Activated CD8-positive, alpha-beta memory T cell treated with anti-CD3 and anti-CD28 coated beads, Interleukin-2, amount 50 U/mL, for 1 hour (primary cell): ENCODE data around the gene ADAM23.

ENCODE experiments used
- DNase-seq: peaks from one replicate; pipeline ENCODE4 v3.0.0-alpha.2; 2020; ENCODE audit errors: extremely low read depth

ADAM23 gene

DNA sequence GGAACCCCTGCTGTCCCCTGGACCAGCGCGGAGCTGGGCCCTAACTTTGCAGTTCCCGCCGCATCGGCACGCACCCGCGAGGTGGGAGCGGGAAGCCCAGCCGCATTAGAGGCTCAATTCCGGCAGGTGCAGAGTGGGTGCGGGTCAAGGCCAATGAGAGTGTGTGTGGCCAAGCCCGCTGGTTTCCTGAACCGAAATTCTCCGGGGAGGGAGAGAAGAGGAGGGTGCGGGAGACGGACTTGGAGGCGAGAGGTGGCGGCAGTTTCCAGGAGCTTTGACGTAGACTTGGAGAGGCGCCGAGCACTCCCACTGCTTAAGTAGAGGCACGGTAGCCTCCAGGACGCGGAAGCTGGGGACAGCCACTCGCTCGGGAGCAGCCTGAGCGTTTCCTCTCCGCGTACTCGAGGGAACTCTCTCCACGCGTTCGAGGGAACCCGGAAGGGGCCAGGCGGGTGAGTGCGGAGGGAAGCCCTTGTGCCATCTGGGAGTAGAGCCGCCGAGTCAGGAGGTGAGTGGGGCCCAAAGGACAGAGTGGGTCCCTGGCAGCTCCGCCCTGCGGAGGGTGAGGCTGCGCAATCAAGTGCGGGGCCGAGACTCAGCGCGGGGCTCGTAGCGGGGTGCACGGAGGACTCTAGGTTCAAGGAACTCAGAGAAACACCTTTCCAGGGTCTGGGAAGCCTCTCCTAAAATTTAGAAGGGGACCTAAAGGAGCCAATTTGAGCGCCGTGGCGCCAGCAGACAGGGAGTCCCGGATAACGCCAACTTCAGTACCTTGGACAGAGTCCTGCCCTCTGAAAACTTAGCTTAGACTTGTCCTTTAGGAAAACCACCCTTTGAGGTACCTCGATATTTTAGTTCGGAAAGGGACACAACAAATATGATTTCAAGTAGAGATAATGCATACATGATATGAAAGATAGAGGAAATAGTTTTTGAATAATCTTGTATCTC lies 199.0 kb downstream of the ADAM23 start, which contains the start of gene FAM237A:
FAM237A (plus strand) TSS at position 413 of the 951 bp plus-strand sequence. CDS start 1,750 bp downstream, outside the sequence.
- no peak for DNase-seq

DNA sequence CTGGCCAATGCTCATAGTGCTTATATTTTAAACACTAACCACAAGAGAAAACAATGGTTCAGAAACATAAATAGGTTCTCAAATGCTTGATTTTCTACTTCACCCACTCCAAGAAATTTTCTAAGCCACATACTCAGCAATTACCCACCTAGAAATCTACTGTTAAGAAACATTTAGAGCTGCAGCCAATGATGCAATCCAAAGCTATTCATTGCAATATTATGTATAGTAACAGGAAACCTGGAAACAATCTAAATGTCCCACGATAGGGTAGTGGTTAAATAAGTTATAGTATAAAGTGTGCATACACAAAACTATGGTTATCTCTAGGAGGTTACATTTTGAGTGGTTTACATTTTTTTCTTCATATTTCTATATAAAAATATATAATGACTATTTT lies 204.7 kb downstream of the ADAM23 start:
- no peak for DNase-seq

DNA sequence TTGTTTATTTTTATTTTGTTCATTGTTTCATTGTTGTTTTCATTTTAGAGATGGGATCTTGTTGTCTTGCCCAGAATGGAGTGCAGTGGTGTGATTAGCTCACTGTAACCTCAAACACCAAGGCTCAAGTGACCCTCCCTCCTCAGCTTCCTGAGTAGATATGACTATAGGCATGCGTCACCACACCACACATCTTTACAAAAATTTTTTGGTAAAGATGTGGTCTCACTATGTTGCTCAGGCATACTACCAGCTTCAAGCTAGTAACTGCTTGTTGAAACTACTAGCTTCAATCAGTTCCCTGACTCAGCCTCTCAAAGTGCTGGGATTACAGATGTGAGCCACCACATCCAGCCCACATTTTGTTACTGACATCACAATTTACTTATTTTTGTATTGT lies 213.8 kb downstream of the ADAM23 start:
- DNase-seq, result no peak

DNA sequence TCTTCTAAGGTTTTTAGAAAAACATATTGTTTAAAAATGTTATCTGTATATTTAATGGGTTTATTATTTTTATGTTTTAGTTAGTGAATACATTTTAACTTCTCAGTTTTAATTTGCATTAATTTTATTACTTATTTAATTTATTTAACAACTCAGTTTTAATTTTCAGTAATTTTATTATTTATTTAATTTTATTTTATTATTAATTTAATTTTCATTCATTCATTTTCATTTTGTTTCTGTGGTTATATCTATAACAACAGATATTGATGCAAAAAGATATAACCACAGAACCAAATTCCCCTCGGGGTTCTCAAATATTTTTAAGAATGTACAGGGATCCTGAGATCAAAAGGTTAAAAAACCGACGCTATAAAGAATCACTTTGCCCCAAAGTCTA lies 221.9 kb downstream of the ADAM23 start:
- DNase-seq, result no peak
